ENCODE measurements around the gene IPO9. TPM values are rescaled to one million over a fixed set of nuclear protein-coding genes. Genes with fewer than 3 reads are reported as not detected.

The IPO9 gene
- total RNA-seq, 1 donor from 2014 or later, result 20.8 TPM

GRCh38 chr1:201810466-201811216 lies 18.3 kb upstream of the IPO9 start:
- no peak for TF ChIP-seq CTCF (IDR thresholded peaks at IDR 0.05; ENCODE audit: insufficient read depth, low read length, poor library complexity, severe bottlenecking)

GRCh38 chr1:201813226-201813625 lies 15.7 kb upstream of the IPO9 start:
- TF ChIP-seq CTCF (IDR thresholded peaks at IDR 0.05; ENCODE audit: insufficient read depth, low read length, poor library complexity, severe bottlenecking), result no peak
- H3K36me3 ChIP-seq (ENCODE audit: control insufficient read depth, insufficient read depth, low read length), result peaks cover 1% of the 10 kb centered on the region

More at GRCh38 chr1:201810466-201811216, 18.3 kb upstream of the IPO9 start:
- Histone ChIP-seq H3K27me3 (ENCODE audit: control insufficient read depth, insufficient read depth, low read length) (no peaks in the 10 kb centered on the region), H3K4me3 (ENCODE audit: low read depth, low read length) (no peak overlapping the region), H3K36me3 (ENCODE audit: control insufficient read depth, insufficient read depth, low read length) (peaks cover 5% of the 10 kb centered on the region)
- no peak for DNase-seq (ENCODE audit: low read depth)

GRCh38 chr1:201816309-201816854 lies 12.6 kb upstream of the IPO9 start:
- no peak for TF ChIP-seq CTCF (IDR thresholded peaks at IDR 0.05; ENCODE audit: insufficient read depth, low read length, poor library complexity, severe bottlenecking)
- Histone ChIP-seq H3K27me3 (ENCODE audit: control insufficient read depth, insufficient read depth, low read length) (no peaks in the 10 kb centered on the region), H3K4me3 (ENCODE audit: low read depth, low read length) (no peak overlapping the region), H3K36me3 (ENCODE audit: control insufficient read depth, insufficient read depth, low read length) (peaks cover 1% of the 10 kb centered on the region)
- no peak for DNase-seq (ENCODE audit: low read depth)

More at GRCh38 chr1:201813226-201813625, 15.7 kb upstream of the IPO9 start:
- Histone ChIP-seq H3K4me3 (ENCODE audit: low read depth, low read length) (no peak overlapping the region), H3K27me3 (ENCODE audit: control insufficient read depth, insufficient read depth, low read length) (no peaks in the 10 kb centered on the region)
- DNase-seq (ENCODE audit: low read depth), result no peak

GRCh38 chr1:201818971-201819750 lies 9.8 kb upstream of the IPO9 start:
- H3K4me3 ChIP-seq (ENCODE audit: low read depth, low read length), result no peak overlapping the region
- H3K36me3 ChIP-seq (ENCODE audit: control insufficient read depth, insufficient read depth, low read length), result peaks cover 1% of the 10 kb centered on the region
- no peak for DNase-seq (ENCODE audit: low read depth)
- H3K27me3 ChIP-seq (ENCODE audit: control insufficient read depth, insufficient read depth, low read length), result no peaks in the 10 kb centered on the region
- TF ChIP-seq CTCF (IDR thresholded peaks at IDR 0.05; ENCODE audit: insufficient read depth, low read length, poor library complexity, severe bottlenecking), result no peak

- H3K36me3 ChIP-seq (ENCODE audit: control insufficient read depth, insufficient read depth, low read length), result peaks cover 1% of the 10 kb centered on the region
- DNase-seq (ENCODE audit: low read depth), result no peak
- H3K27me3 ChIP-seq (ENCODE audit: control insufficient read depth, insufficient read depth, low read length), result no peaks in the 10 kb centered on the region
- TF ChIP-seq CTCF (IDR thresholded peaks at IDR 0.05; ENCODE audit: insufficient read depth, low read length, poor library complexity, severe bottlenecking), result no peak
- H3K4me3 ChIP-seq (ENCODE audit: low read depth, low read length), result no peak overlapping the region
These were observed 8.5 kb upstream of the IPO9 start for GRCh38 chr1:201820413-201820812.
